GM23248 (cell line): ENCODE measurements around the gene ACOX3.

Experiments
- EZH2 ChIP-seq: fragments of 200-600 bp; sonication (generic); IDR thresholded peaks from 2 replicates; pipeline ENCODE4 v1.6.1; 2018; ENCODE audit warnings: antibody characterized with exemption, mild to moderate bottlenecking; ENCODE audit not compliant: insufficient read depth, poor library complexity, severe bottlenecking
- EZH2phosphoT487 ChIP-seq: fragments of 200-600 bp; sonication (generic); IDR thresholded peaks from 2 replicates; pipeline ENCODE4 v1.6.1; 2018; ENCODE audit warnings: antibody characterized with exemption, moderate library complexity, mild to moderate bottlenecking, low read depth; ENCODE audit not compliant: insufficient read depth

DNA sequence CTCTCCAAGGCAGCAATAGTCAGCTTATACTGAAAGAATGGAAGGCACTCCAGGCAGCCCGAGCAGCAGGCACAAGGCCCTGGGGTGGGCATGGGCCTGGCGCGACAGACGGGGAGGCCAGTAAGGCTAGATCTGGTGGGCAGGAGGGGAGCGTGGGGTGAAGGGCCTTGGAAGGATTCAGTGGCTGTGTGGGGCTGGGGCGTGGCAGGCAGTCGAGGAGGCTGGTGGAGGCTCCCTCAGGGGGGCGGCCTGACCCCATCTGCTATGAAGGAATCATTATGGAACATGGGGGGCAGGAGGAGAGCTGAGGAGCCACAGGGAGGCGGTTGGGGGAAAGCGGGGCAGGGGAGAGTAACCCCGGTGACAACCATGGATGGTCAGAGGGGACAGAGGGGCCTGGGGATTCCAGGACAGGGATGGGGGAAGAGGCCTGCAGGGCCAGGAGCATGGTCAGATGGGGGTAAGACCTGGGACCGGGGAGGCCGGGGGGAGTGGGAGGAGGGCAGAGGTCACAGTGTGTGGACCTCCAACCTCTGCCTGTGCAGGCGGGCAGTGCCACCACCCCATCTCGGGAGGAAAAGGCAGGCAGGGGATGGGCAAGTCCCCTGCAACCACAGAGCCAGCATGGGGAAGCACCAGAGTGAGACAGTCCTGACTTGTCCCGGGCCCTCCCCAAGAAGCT lies 70.3 kb downstream of the ACOX3 start:
- TF ChIP-seq EZH2phosphoT487 (no peak), EZH2 (no peak)
